Endothelial cell of umbilical vein (primary cell): ENCODE data around the gene ZHX3. TPM values are rescaled to one million over a fixed set of nuclear protein-coding genes. Genes with fewer than 3 reads are reported as not detected.

Experiments used
- BruUV-seq: library from RNA; stranded (reverse); fragments of 400-500 nt; replicated peaks from 2 replicates; lab custom pipeline; 2021; lab: Mats Ljungman, UMichigan
- CTCF ChIA-PET: fragments of 300-600, 350-600 bp; sonication (Branson Sonifier 250); formaldehyde crosslinking; loops from one replicate; lab custom pipeline; 2021; ENCODE audit warnings: antibody characterized with exemption, inconsistent platforms; lab: Charles Lee
- POLR2A ChIA-PET: fragments of 300-600, 350-600 bp; sonication (Branson Sonifier 250); formaldehyde crosslinking; loops from one replicate; lab custom pipeline; 2021; ENCODE audit warnings: antibody characterized with exemption, inconsistent platforms; lab: Charles Lee
- DNase-seq: peaks from one replicate; pipeline ENCODE4 v3.0.0-alpha.2; 2011; ENCODE audit warnings: low read depth, low spot score
- FAIRE-seq: peaks from 2 replicates; lab custom pipeline; 2011; peaks lifted over from hg19 to GRCh38; lab: Jason Lieb, UNC
- H2AFZ ChIP-seq: 2 replicates; pipeline ENCODE4 v1.6.0; 2012; ENCODE audit warnings: low read depth, low read length, control low read depth, inconsistent platforms
- H3K27ac ChIP-seq: 2 replicates; pipeline ENCODE4 v1.5.1; 2011; ENCODE audit warnings: low read depth, mild to moderate bottlenecking, control low read depth, low read length, moderate library complexity; ENCODE audit not compliant: insufficient read depth
- H3K27me3 ChIP-seq, 2 experiments: 2 replicates each; pipeline versions ENCODE4 v1.6.0 to v1.6.1; 2011; ENCODE audit warnings: low read length in 2 of 2, mixed read lengths in 1 of 2; ENCODE audit not compliant: control insufficient read depth in 2 of 2, insufficient read depth in 2 of 2
- H3K36me3 ChIP-seq, 2 experiments: 2 replicates in 1 of 2; 3 replicates in 1 of 2; pipeline ENCODE4 v1.5.1; 2011; ENCODE audit warnings: low read length in 2 of 2, mild to moderate bottlenecking in 1 of 2, moderate library complexity in 1 of 2; ENCODE audit not compliant: control insufficient read depth in 2 of 2, insufficient read depth in 2 of 2; ENCODE audit errors: extremely low read depth in 1 of 2
- H3K4me1 ChIP-seq: 3 replicates; pipeline ENCODE4 v1.5.1; 2011; ENCODE audit warnings: mild to moderate bottlenecking, low read length; ENCODE audit not compliant: control insufficient read depth, insufficient read depth; ENCODE audit errors: extremely low read depth
- H3K4me2 ChIP-seq: 2 replicates; pipeline ENCODE4 v1.6.1; 2011; ENCODE audit warnings: low read length, control low read depth, mixed read lengths; ENCODE audit not compliant: insufficient read depth
- H3K4me3 ChIP-seq, 3 experiments: fragments of 200-600 bp in 1 of 3; sonication (generic), shearing (Covaris generic) in 1 of 3; replicated peaks in 1 of 3; 2 replicates each; pipeline ENCODE4 v1.5.1; 2011 to 2016; ENCODE audit warnings: control low read depth in 3 of 3, low read length in 3 of 3, mild to moderate bottlenecking in 2 of 3, inconsistent platforms in 1 of 3, low read depth in 1 of 3, moderate library complexity in 1 of 3; ENCODE audit not compliant: insufficient read depth in 1 of 3
- H3K79me2 ChIP-seq: 2 replicates; pipeline ENCODE4 v1.6.0; 2012; ENCODE audit warnings: low read length, inconsistent platforms; ENCODE audit not compliant: control insufficient read depth, insufficient read depth
- H3K9ac ChIP-seq: replicated peaks from 2 replicates; pipeline ENCODE3; 2011; ENCODE audit warnings: low read length, control low read depth; ENCODE audit not compliant: insufficient read depth; ENCODE audit errors: extremely low read depth
- H3K9me1 ChIP-seq: replicated peaks from 3 replicates; pipeline ENCODE4 v1.6.0; 2011; ENCODE audit warnings: mild to moderate bottlenecking, low read length; ENCODE audit not compliant: control insufficient read depth, insufficient read depth; ENCODE audit errors: extremely low read depth
- H3K9me3 ChIP-seq: replicated peaks from 2 replicates; pipeline ENCODE4 v1.5.1; 2012; ENCODE audit warnings: low read length, inconsistent platforms; ENCODE audit not compliant: control insufficient read depth, insufficient read depth
- H4K20me1 ChIP-seq: replicated peaks from 2 replicates; pipeline ENCODE3; 2011; ENCODE audit warnings: mild to moderate bottlenecking, low read length; ENCODE audit not compliant: control insufficient read depth, insufficient read depth; ENCODE audit errors: extremely low read depth
- CTCF ChIP-seq, 2 donors: IDR thresholded peaks; 1 replicate in 1 of 2; 2 replicates in 1 of 2; pipeline ENCODE4 v1.5.1; 2011; ENCODE audit warnings: low read length in 2 of 2, mild to moderate bottlenecking in 2 of 2, moderate library complexity in 2 of 2, control low read depth in 1 of 2, inconsistent platforms in 1 of 2, low read depth in 1 of 2; ENCODE audit not compliant: insufficient read depth in 1 of 2; ENCODE audit errors: extremely low read depth in 1 of 2
- EZH2 ChIP-seq: IDR thresholded peaks from 2 replicates; pipeline ENCODE4 v1.6.1; 2012; ENCODE audit warnings: borderline replicate concordance, low read depth, mild to moderate bottlenecking, moderate library complexity, low read length, inconsistent platforms; ENCODE audit not compliant: severe bottlenecking
- FOS ChIP-seq: IDR thresholded peaks from 2 replicates; pipeline ENCODE4 v1.6.1; 2011; ENCODE audit warnings: mild to moderate bottlenecking, low read length, moderate library complexity, borderline replicate concordance; ENCODE audit not compliant: insufficient read depth
- GATA2 ChIP-seq: IDR thresholded peaks from 2 replicates; pipeline ENCODE4 v1.7.0; 2011; ENCODE audit warnings: low read depth, mild to moderate bottlenecking, moderate library complexity, mixed read lengths, low read length; ENCODE audit not compliant: insufficient read length, insufficient read depth
- JUN ChIP-seq: IDR thresholded peaks from 2 replicates; pipeline ENCODE4 v1.6.1; 2011; ENCODE audit warnings: borderline replicate concordance, low read depth; ENCODE audit not compliant: insufficient read length, insufficient read depth
- MAX ChIP-seq: IDR thresholded peaks from 2 replicates; pipeline ENCODE4 v1.6.1; 2011; ENCODE audit not compliant: insufficient read depth, insufficient read length
- MYC ChIP-seq: IDR thresholded peaks from one replicate; pipeline ENCODE4 v1.6.1; 2011; ENCODE audit warnings: mild to moderate bottlenecking, low read depth, low read length
- POLR2A ChIP-seq: IDR thresholded peaks from 2 replicates; pipeline ENCODE4 v1.6.1; 2012; ENCODE audit warnings: low read depth, mild to moderate bottlenecking, control low read depth, low read length
- POLR2AphosphoS5 ChIP-seq: IDR thresholded peaks from 2 replicates; pipeline ENCODE4 v1.6.1; 2012; ENCODE audit warnings: low read depth, mild to moderate bottlenecking, control low read depth, low read length, moderate library complexity; ENCODE audit not compliant: insufficient read depth
- dilution Hi-C: fragments of 300-500 bp; cut with MboI; formaldehyde crosslinking; loops from one replicate; pipeline ENCODE4 v1.15.0; 2019; ENCODE audit warnings: low sequenced_read_pairs; ENCODE audit not compliant: extremely low pct_ligation_motif_present
- intact Hi-C: fragments of 100-400 bp; cut with micrococcal nuclease; formaldehyde crosslinking; loops from one replicate; pipeline ENCODE4 v1.10.0; 2022
- polyA plus RNA-seq, 4 experiments: library from polyadenylated mRNA; depleted of rRNA in 3 of 4; stranded (reverse) in 3 of 4; unstranded in 1 of 4; fragments of >200 nt; gene quantifications; 2 replicates each; pipeline versions ENCODE4 v1.2.1 to v1.2.3, GENCODE V29; 2011 to 2012; ENCODE audit warnings: missing spikeins in 1 of 4
- total RNA-seq: library from RNA; stranded (reverse); gene quantifications from 2 replicates; pipeline ENCODE4 v1.2.3, GENCODE V29; 2021

Gene ZHX3
- total and polyA plus RNA-seq, 2 donors (not counting 3 experiments of a cell fraction or from before 2014, with no cell fraction given), result 7.4 to 17.8 TPM

- CTCF ChIA-PET, result interaction anchor here (1.5 to 3.2 kb wide), 4 partner anchors 19 to 148 kb away, joined by 3 to 15 read pairs (median 6); partner anchors contain the start of gene LPIN3
- peaks cover 17% of the 10 kb centered on the region for H3K4me1 ChIP-seq
- FAIRE-seq (no peak), DNase-seq (no peak)
- peaks cover 7% of the 10 kb centered on the region for H3K79me2 ChIP-seq
- POLR2A ChIA-PET, result no interaction called here
- H3K9ac ChIP-seq, result no peak overlapping the region
- H3K27me3 ChIP-seq, result no peaks in the 10 kb centered on the region
- no peak overlapping the region for H3K4me3 ChIP-seq
- no peaks in the 10 kb centered on the region for H3K36me3 ChIP-seq
- BruUV-seq, result no TSS peak
- H4K20me1 ChIP-seq, result no peaks in the 10 kb centered on the region
- no peaks in the 10 kb centered on the region for H3K9me1 ChIP-seq
- TF ChIP-seq CTCF (IDR thresholded peaks at IDR 0.05; ENCODE audit: extremely low read depth in 1 of 2, insufficient read depth in 1 of 2, low read depth in 1 of 2, low read length in 2 of 2), result no peak
- no peak for TF ChIP-seq EZH2
- TF ChIP-seq MYC, result no peak
- TF ChIP-seq FOS, result no peak
- dilution Hi-C loops, result no loop called here
- no peak overlapping the region for H3K4me2 ChIP-seq
- intact Hi-C loops, result loop anchor here (10.0 kb wide), 1 partner anchor 316 kb away; no protein-coding TSS in a partner anchor
- H3K9me3 ChIP-seq, result no peaks in the 10 kb centered on the region
- no peak overlapping the region for H3K27ac ChIP-seq
- H2AFZ ChIP-seq, result no peak overlapping the region
These were observed 3.4 kb upstream of the ZHX3 start for GRCh38 chr20:41320976-41321375.

GRCh38 chr20:41320441-41320840 is 2.9 kb upstream of the ZHX3 start:
- H4K20me1 ChIP-seq, result no peaks in the 10 kb centered on the region
- dilution Hi-C loops, result no loop called here
- intact Hi-C loops, result loop anchor here (10.0 kb wide), 1 partner anchor 316 kb away; no protein-coding TSS in a partner anchor
- no peak for FAIRE-seq
- H3K27me3 ChIP-seq, result no peaks in the 10 kb centered on the region
- H3K4me1 ChIP-seq, result peaks cover 18% of the 10 kb centered on the region
- no peak overlapping the region for H3K27ac ChIP-seq
- CTCF ChIA-PET, result interaction anchor here (1.5 to 3.2 kb wide), 4 partner anchors 20 to 148 kb away, joined by 3 to 15 read pairs (median 6); partner anchors contain the start of gene LPIN3
- peaks cover 11% of the 10 kb centered on the region for H3K79me2 ChIP-seq
- POLR2A ChIA-PET, result no interaction called here
- H3K4me2 ChIP-seq, result no peak overlapping the region
- no peaks in the 10 kb centered on the region for H3K36me3 ChIP-seq
- no peak overlapping the region for H2AFZ ChIP-seq
- no peak overlapping the region for H3K9ac ChIP-seq
- H3K9me3 ChIP-seq, result no peaks in the 10 kb centered on the region
- TF ChIP-seq FOS (no peak), GATA2 (no peak), JUN (no peak), POLR2AphosphoS5 (no peak), MAX (no peak), CTCF (IDR thresholded peaks at IDR 0.05; ENCODE audit: extremely low read depth in 1 of 2, insufficient read depth in 1 of 2, low read depth in 1 of 2, low read length in 2 of 2) (no peak), MYC (no peak), POLR2A (no peak)
- DNase-seq, result no peak
- H3K9me1 ChIP-seq, result no peaks in the 10 kb centered on the region
- H3K4me3 ChIP-seq, result no peak overlapping the region
- no TSS peak for BruUV-seq
